PFSK-1 (cell line): ENCODE data around the gene MPPE1.

Experiments
- FOXP2 ChIP-seq: optimal IDR thresholded peaks from 2 replicates; pipeline ENCODE3; 2011; ENCODE audit warnings: borderline replicate concordance, control low read depth, inconsistent platforms; ENCODE audit not compliant: insufficient read depth; ENCODE audit errors: extremely low read length, extremely low read depth
- POLR2AphosphoS5 ChIP-seq: IDR thresholded peaks from 2 replicates; pipeline ENCODE4 v1.6.1; 2012; ENCODE audit warnings: low read depth, mild to moderate bottlenecking, control low read depth, low read length, moderate library complexity
- REST ChIP-seq, 2 experiments: IDR thresholded peaks; 2 replicates each; pipeline versions ENCODE4 v1.6.1 to v1.8.0; 2011 to 2012; ENCODE audit warnings: low read depth in 2 of 2, low read length in 2 of 2, control low read depth in 1 of 2, inconsistent platforms in 1 of 2, mild to moderate bottlenecking in 1 of 2, moderate library complexity in 1 of 2; ENCODE audit not compliant: insufficient read depth in 1 of 2
- SIN3A ChIP-seq: IDR thresholded peaks from 2 replicates; pipeline ENCODE4 v1.6.1; 2012; ENCODE audit warnings: mild to moderate bottlenecking, low read length, moderate library complexity, borderline replicate concordance; ENCODE audit not compliant: insufficient read depth
- TAF1 ChIP-seq: IDR thresholded peaks from 2 replicates; pipeline ENCODE4 v1.6.1; 2012; ENCODE audit warnings: low read length, control low read depth, borderline replicate concordance; ENCODE audit not compliant: insufficient read depth

Gene MPPE1

GRCh38 chr18:11888726-11889125 is 19.4 kb downstream of the MPPE1 start:
- TF ChIP-seq FOXP2 (no peak), REST (IDR thresholded peaks at IDR 0.05; ENCODE audit: insufficient read depth in 1 of 2, low read depth in 2 of 2, low read length in 2 of 2) (no peak), SIN3A (no peak), POLR2AphosphoS5 (no peak), TAF1 (no peak)

- no peak for TF ChIP-seq SIN3A
- TF ChIP-seq POLR2AphosphoS5: no peak
- no peak for TF ChIP-seq FOXP2
- TF ChIP-seq REST (IDR thresholded peaks at IDR 0.05; ENCODE audit: insufficient read depth in 1 of 2, low read depth in 2 of 2, low read length in 2 of 2): no peak
- TF ChIP-seq TAF1: no peak
Observed at GRCh38 chr18:11887328-11888128, 20.6 kb downstream of the MPPE1 start.

- TF ChIP-seq REST (IDR thresholded peaks at IDR 0.05; ENCODE audit: insufficient read depth in 1 of 2, low read depth in 2 of 2, low read length in 2 of 2) (no peak), FOXP2 (no peak), SIN3A (no peak), TAF1 (no peak), POLR2AphosphoS5 (no peak)
Observed at GRCh38 chr18:11886577-11887110, 21.5 kb downstream of the MPPE1 start.

GRCh38 chr18:11885278-11885947 is 22.7 kb downstream of the MPPE1 start:
- TF ChIP-seq SIN3A: no peak
- no peak for TF ChIP-seq TAF1
- no peak for TF ChIP-seq POLR2AphosphoS5
- no peak for TF ChIP-seq FOXP2
- TF ChIP-seq REST (IDR thresholded peaks at IDR 0.05; ENCODE audit: insufficient read depth in 1 of 2, low read depth in 2 of 2, low read length in 2 of 2): no peak
